Measurements from ENCODE around the gene COG4.

COG4 gene

GRCh38 chr16:70432723-70433457 lies 90.5 kb downstream of the COG4 start:
- Histone ChIP-seq H3K9ac (ENCODE audit: low read depth, low read length) (no peak overlapping the region; the same call in 1 of the 2 replicates), H3K9me3 (ENCODE audit: control insufficient read depth, insufficient read depth, low read length) (no peaks in the 10 kb centered on the region), H3K36me3 (ENCODE audit: insufficient read depth, low read length) (no peaks in the 10 kb centered on the region; the same call in 1 of the 2 replicates), H3K4me1 (ENCODE audit: insufficient read depth, low read length) (peaks cover 59% of the 10 kb centered on the region)

GRCh38 chr16:70432356-70432722 lies 91.0 kb downstream of the COG4 start:
- peaks cover 64% of the 10 kb centered on the region for H3K4me1 ChIP-seq (ENCODE audit: insufficient read depth, low read length)
- no peaks in the 10 kb centered on the region for H3K9me3 ChIP-seq (ENCODE audit: control insufficient read depth, insufficient read depth, low read length)
- H3K9ac ChIP-seq (ENCODE audit: low read depth, low read length) = no peak overlapping the region; the same call in 1 of the 2 replicates
- no peaks in the 10 kb centered on the region; the same call in 1 of the 2 replicates for H3K36me3 ChIP-seq (ENCODE audit: insufficient read depth, low read length)

DNA sequence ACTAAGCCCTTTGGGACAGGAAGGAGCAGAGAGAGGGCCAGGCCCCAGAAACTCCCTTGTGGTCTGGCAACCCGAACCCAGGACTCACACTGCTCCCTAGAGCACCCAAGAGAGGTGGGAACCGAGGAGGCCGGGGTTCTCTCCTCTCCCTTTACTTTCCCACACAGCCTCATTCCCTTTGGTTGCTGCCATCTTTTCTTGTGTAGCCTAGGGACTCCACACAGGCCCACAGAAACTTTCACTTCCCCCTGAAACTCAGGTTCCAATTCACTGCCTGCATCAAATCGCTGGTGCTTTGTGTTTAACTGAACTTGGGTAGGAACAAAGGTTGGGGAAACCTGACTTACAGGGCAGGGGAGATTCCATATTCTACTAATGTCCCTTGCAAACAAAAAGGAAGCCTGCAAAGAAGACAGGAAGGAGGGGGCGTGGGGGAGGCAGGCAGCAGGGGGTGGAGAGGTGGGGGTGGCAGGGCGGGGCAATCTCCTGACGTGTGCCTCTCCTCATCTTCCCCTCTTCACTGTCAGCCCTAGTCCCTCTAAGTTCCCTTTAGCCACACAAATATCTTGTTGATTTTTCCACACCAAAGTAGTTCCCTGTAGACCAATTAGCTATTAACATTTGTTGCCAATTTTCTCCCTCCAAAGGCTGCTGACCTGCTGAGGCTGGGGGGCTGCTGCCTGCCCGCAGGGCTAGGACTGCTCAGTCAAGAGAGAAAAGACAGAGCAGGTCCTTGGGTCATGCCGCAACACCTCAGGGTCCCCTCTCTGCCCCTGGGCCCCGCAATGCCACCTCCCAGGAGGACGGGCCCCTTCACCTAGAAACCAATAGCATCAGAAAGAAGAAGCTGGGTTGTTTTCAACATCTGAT lies 92.5 kb downstream of the COG4 start:
- H3K36me3 ChIP-seq (ENCODE audit: insufficient read depth, low read length) = no peaks in the 10 kb centered on the region; the same call in 1 of the 2 replicates
- H3K4me1 ChIP-seq (ENCODE audit: insufficient read depth, low read length) = peaks cover 54% of the 10 kb centered on the region
- no peaks in the 10 kb centered on the region for H3K9me3 ChIP-seq (ENCODE audit: control insufficient read depth, insufficient read depth, low read length)
- peak overlapping the region; percentile 17; the same call in 1 of the 2 replicates for H3K9ac ChIP-seq (ENCODE audit: low read depth, low read length)
